Natural killer cell (primary cell): ENCODE data around the gene CRKL. TPM values are rescaled to one million over a fixed set of nuclear protein-coding genes. Genes with fewer than 3 reads are reported as not detected.

Experiments
- ATAC-seq, 3 donors: fragments of 150-1000 bp in 2 of 3; fragments of 200-7000 bp in 1 of 3; cut with Tn5 transposase; 1 replicate in 1 of 3; 2 replicates in 2 of 3; pipeline ENCODE4 v1.10.0; 2021; ENCODE audit warnings: mild to moderate bottlenecking in 2 of 3, moderate library complexity in 2 of 3
- DNase-seq, 2 donors: peaks; one replicate each; pipeline versions ENCODE4 v3.0.0 to v3.0.0-alpha.2; 2013 to 2021; ENCODE audit warnings: mixed read lengths in 1 of 2
- H3K27ac ChIP-seq: one replicate; pipeline ENCODE4 v1.5.1; 2013; ENCODE audit warnings: mild to moderate bottlenecking, low read length
- H3K27me3 ChIP-seq: one replicate; pipeline ENCODE4 v1.6.1; 2013; ENCODE audit warnings: low read length; ENCODE audit not compliant: control insufficient read depth, insufficient read depth
- H3K36me3 ChIP-seq: one replicate; pipeline ENCODE4 v1.6.1; 2013; ENCODE audit warnings: low read length; ENCODE audit not compliant: control insufficient read depth, insufficient read depth
- H3K4me1 ChIP-seq: one replicate; pipeline ENCODE4 v1.6.1; 2013; ENCODE audit warnings: low read length; ENCODE audit not compliant: control insufficient read depth, insufficient read depth
- H3K4me3 ChIP-seq: one replicate; pipeline ENCODE4 v1.5.1; 2013; ENCODE audit warnings: low read length
- H3K9me3 ChIP-seq: one replicate; pipeline ENCODE4 v1.6.1; 2013; ENCODE audit warnings: low read length; ENCODE audit not compliant: control insufficient read depth, insufficient read depth
- H3K27ac Mint-ChIP-seq, 2 donors: one replicate each; pipeline ENCODE4 v1.8.0; 2022; ENCODE audit warnings: mild to moderate bottlenecking in 2 of 2, mixed read lengths in 2 of 2, moderate library complexity in 1 of 2
- H3K27me3 Mint-ChIP-seq, 2 donors: one replicate each; pipeline ENCODE4 v1.8.0; 2022; ENCODE audit warnings: low read depth in 2 of 2, mixed read lengths in 2 of 2
- H3K36me3 Mint-ChIP-seq: one replicate; pipeline ENCODE4 v1.8.0; 2022; ENCODE audit warnings: mixed read lengths
- H3K4me1 Mint-ChIP-seq, 2 donors: one replicate each; pipeline ENCODE4 v1.8.0; 2022; ENCODE audit warnings: mixed read lengths in 2 of 2
- H3K4me3 Mint-ChIP-seq: one replicate; pipeline ENCODE4 v1.8.0; 2022; ENCODE audit warnings: mild to moderate bottlenecking, moderate library complexity, mixed read lengths
- H3K9me3 Mint-ChIP-seq, 2 donors: one replicate each; pipeline ENCODE4 v1.8.0; 2022; ENCODE audit warnings: mixed read lengths in 2 of 2
- WGBS: methylation state at CpG from one replicate; pipeline ENCODE4 v1.1.7; 2013; ENCODE audit warnings: missing lambda C conversion rate; ENCODE audit not compliant: insufficient coverage; 5-methylcytosine and 5-hydroxymethylcytosine counted together
- intact Hi-C: fragments of 100-400 bp; cut with micrococcal nuclease; formaldehyde crosslinking; loops from one replicate; pipeline ENCODE4 v1.14.2; 2022
- total RNA-seq, 4 donors: library from RNA; stranded (reverse); fragments of 120-200 nt in 1 of 4; gene quantifications; one replicate each; pipeline versions ENCODE4 v1.2.3 to v1.2.4, GENCODE V29; 2013 to 2022
- TF ChIP-seq, protein P1 (sequence below): fragments of 200-600 bp; IDR thresholded peaks from one replicate; pipeline ENCODE4 v1.8.0; 2022; ENCODE audit warnings: antibody characterized with exemption

The CRKL gene
- total RNA-seq, 3 donors from 2014 or later (not counting 1 experiment from before 2014, with no cell fraction given): 50.7 to 71.2 (median 67.4) TPM

DNA sequence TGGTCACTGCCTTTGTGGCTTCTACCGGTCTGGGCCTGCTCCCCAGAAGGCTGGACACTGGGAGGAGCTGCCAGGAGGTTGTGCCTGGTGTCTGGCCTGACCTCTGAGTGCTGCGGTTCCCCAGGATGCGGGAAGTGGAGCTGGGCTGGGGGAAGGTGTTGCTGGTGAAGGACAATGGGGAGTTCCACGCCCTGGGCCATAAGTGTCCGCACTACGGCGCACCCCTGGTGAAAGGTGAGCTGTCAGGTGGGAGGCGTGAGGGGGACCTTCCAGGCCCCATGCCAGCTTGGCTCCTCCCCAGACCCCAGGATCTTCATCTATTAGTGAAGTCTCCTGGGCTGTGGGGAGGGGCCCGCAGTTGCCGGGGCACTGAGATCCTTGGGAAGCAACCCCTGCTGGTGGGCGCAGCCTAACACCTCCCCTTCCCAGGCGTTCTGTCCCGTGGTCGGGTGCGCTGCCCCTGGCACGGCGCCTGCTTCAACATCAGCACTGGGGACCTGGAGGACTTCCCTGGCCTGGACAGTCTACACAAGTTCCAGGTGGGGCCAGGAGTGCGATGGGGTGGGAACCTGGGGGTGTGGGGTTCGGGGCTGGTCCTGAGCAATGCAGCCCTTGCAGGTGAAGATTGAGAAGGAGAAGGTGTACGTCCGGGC, 56.6 kb downstream of the CRKL start:
- no peaks in the 10 kb centered on the region for H3K27me3 Mint-ChIP-seq
- ATAC-seq (no peak), DNase-seq (no peak)
- no peak overlapping the region for H3K4me3 Mint-ChIP-seq
- H3K36me3 Mint-ChIP-seq: no peaks in the 10 kb centered on the region
- WGBS: 87% methylated on average over 21 of the region's 21 CpGs
- Histone ChIP-seq H3K4me3 (no peak overlapping the region), H3K9me3 (peaks cover 6% of the 10 kb centered on the region), H3K27me3 (no peaks in the 10 kb centered on the region), H3K27ac (no peak overlapping the region), H3K36me3 (no peaks in the 10 kb centered on the region), H3K4me1 (peaks cover 14% of the 10 kb centered on the region)
- H3K27ac Mint-ChIP-seq: no peak overlapping the region
- peaks cover under 1% of the 10 kb centered on the region in 2 donors for H3K4me1 Mint-ChIP-seq
- TF ChIP-seq, protein P1, sequence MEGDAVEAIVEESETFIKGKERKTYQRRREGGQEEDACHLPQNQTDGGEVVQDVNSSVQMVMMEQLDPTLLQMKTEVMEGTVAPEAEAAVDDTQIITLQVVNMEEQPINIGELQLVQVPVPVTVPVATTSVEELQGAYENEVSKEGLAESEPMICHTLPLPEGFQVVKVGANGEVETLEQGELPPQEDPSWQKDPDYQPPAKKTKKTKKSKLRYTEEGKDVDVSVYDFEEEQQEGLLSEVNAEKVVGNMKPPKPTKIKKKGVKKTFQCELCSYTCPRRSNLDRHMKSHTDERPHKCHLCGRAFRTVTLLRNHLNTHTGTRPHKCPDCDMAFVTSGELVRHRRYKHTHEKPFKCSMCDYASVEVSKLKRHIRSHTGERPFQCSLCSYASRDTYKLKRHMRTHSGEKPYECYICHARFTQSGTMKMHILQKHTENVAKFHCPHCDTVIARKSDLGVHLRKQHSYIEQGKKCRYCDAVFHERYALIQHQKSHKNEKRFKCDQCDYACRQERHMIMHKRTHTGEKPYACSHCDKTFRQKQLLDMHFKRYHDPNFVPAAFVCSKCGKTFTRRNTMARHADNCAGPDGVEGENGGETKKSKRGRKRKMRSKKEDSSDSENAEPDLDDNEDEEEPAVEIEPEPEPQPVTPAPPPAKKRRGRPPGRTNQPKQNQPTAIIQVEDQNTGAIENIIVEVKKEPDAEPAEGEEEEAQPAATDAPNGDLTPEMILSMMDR: no peak
- peaks cover 0 to under 1% of the 10 kb centered on the region in 2 donors for H3K9me3 Mint-ChIP-seq
- intact Hi-C loops: no loop called here

DNA sequence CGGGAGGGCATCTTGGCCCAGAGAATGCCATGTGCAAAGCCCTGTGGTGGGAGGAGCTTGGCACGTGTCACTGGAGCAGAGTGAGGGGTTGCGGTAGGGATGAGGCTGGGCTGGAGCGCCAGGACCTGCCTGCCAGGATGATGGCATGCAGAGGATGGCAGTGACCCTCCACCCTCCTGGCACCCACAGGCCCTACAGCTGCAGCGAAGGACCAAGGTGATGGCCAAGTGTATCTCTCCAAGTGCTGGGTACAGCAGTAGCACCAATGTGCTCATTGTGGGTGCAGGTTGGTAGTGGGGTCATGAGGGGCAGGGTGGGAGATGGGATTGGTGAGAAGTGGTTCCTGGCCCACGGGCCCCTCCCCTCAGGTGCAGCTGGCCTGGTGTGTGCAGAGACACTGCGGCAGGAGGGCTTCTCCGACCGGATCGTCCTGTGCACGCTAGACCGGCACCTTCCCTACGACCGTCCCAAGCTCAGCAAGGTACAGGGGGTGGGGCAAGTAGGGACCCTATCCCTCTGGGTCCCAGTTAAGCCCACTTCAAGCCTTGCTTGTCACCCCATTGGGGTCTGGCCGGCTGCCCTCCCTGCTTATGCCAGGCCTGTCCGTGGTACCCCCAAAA, 57.2 kb downstream of the CRKL start:
- TF ChIP-seq, protein P1: no peak
- peaks cover 12% of the 10 kb centered on the region for H3K4me1 ChIP-seq
- no peaks in the 10 kb centered on the region for H3K36me3 Mint-ChIP-seq
- H3K4me3 ChIP-seq: no peak overlapping the region
- H3K27ac Mint-ChIP-seq: no peak overlapping the region
- H3K27me3 ChIP-seq: no peaks in the 10 kb centered on the region
- H3K27me3 Mint-ChIP-seq: no peaks in the 10 kb centered on the region
- no peaks in the 10 kb centered on the region for H3K36me3 ChIP-seq
- DNase-seq: no peak
- peaks cover 6% of the 10 kb centered on the region for H3K9me3 ChIP-seq
- no peak for ATAC-seq
- WGBS: 92% methylated on average over 16 of the region's 16 CpGs
- peaks cover 2 to 3% of the 10 kb centered on the region in 2 donors for H3K9me3 Mint-ChIP-seq
- H3K27ac ChIP-seq: no peak overlapping the region
- intact Hi-C loops: no loop called here
- peaks cover 8% of the 10 kb centered on the region in 2 donors for H3K4me1 Mint-ChIP-seq
- H3K4me3 Mint-ChIP-seq: no peak overlapping the region

DNA sequence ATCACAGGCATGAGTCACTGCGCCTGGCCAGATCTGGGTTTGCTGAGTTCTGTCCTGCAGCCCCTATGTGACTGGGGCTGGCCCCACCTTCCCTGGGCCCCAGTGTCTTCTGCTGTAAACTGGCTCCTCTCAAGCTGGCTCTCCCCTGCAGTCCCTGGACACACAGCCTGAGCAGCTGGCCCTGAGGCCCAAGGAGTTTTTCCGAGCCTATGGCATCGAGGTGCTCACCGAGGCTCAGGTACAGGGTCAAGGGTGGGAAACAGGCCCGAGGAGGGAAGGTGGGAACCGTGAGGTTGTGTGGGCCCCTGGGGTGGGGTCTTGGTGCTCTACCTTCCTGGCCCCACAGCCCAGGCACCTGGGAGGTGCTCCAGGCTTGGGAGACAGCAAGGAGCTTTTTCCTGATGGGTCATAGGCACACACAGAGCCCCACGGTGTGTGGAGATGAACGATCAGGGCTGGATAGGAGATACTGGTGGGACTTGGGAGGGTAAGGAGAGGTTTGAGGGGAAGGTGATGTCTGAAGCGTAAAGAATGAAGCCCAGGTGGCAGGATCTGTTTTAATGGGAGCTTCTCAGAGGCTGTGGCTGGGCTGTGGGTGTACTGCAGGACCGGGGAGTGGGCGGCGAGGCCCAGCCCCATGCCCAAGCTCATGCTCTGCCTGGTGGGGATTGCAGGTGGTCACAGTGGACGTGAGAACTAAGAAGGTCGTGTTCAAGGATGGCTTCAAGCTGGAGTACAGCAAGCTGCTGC, 58.5 kb downstream of the CRKL start:
- H3K36me3 ChIP-seq: no peaks in the 10 kb centered on the region
- H3K27me3 ChIP-seq: no peaks in the 10 kb centered on the region
- no peak for DNase-seq
- peaks cover 13 to 20% of the 10 kb centered on the region in 2 donors for H3K4me1 Mint-ChIP-seq
- no peak overlapping the region for H3K27ac ChIP-seq
- no peaks in the 10 kb centered on the region for H3K27me3 Mint-ChIP-seq
- no peak overlapping the region for H3K27ac Mint-ChIP-seq
- peaks cover 2 to 3% of the 10 kb centered on the region in 2 donors for H3K9me3 Mint-ChIP-seq
- TF ChIP-seq, protein P1: no peak
- peaks cover 22% of the 10 kb centered on the region for H3K4me1 ChIP-seq
- peaks cover 6% of the 10 kb centered on the region for H3K9me3 ChIP-seq
- ATAC-seq: no peak
- H3K36me3 Mint-ChIP-seq: no peaks in the 10 kb centered on the region
- H3K4me3 Mint-ChIP-seq: no peak overlapping the region
- 87% methylated on average over 14 of the region's 14 CpGs for WGBS
- intact Hi-C loops: no loop called here
- H3K4me3 ChIP-seq: no peak overlapping the region
